Measurements from ENCODE around the gene TSPAN3.
A peak's percentile ranks its signal among the peaks of the same experiment; 100 is the strongest.

TSPAN3 gene

DNA sequence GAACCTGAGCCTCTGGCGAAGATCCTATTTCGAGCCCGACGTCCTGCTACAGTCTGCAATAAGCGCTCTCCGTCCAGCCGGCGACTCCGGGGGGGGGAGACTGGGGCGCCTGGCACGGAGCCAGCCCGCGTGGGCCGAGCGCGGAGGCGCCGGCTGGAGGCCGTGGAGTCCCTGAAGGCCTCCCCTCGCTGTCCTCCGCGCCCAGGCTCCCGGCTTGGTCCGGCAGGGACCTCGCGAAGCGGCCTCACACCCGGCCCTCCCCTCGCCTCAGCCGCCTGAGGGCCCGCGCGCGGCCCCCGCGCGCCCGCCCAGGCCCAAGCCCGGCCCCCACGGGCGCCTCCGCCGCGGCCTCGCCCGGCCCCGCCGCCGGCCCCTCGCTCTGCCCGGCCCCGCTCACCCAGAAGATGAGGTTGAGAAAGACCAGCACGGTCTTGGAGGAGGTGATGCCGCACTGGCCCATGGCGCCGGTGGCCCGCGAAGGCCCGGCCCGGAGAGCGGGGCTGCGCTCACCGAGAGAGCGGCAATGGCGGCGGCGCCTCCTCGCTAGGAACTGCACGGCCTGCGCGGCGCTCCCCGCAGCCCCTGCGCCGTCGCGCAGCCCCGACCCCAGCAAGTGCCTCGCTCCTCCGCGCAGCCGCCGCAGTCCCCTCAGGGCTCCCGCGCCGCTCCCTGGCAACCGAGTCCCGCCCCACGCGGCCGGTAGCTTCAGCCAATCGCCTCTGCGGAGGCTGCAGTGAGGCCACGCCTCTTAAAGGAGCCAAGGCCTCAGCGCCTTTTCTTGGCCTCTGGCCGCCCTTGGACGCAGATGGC, at the start of gene TSPAN3:
Gene TSPAN3 (minus strand): TSS at position 615 of the 810 bp plus-strand sequence. CDS start 155 bp downstream, at position 460.
- TF ChIP-seq POLR2A (IDR thresholded peaks at IDR 0.05; ENCODE audit: extremely low read depth, insufficient read length): peak; percentile 91
- TF ChIP-seq, protein P1, sequence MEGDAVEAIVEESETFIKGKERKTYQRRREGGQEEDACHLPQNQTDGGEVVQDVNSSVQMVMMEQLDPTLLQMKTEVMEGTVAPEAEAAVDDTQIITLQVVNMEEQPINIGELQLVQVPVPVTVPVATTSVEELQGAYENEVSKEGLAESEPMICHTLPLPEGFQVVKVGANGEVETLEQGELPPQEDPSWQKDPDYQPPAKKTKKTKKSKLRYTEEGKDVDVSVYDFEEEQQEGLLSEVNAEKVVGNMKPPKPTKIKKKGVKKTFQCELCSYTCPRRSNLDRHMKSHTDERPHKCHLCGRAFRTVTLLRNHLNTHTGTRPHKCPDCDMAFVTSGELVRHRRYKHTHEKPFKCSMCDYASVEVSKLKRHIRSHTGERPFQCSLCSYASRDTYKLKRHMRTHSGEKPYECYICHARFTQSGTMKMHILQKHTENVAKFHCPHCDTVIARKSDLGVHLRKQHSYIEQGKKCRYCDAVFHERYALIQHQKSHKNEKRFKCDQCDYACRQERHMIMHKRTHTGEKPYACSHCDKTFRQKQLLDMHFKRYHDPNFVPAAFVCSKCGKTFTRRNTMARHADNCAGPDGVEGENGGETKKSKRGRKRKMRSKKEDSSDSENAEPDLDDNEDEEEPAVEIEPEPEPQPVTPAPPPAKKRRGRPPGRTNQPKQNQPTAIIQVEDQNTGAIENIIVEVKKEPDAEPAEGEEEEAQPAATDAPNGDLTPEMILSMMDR (IDR thresholded peaks at IDR 0.05; ENCODE audit: low read depth, low read length): no peak
- TF ChIP-seq, protein P2, sequence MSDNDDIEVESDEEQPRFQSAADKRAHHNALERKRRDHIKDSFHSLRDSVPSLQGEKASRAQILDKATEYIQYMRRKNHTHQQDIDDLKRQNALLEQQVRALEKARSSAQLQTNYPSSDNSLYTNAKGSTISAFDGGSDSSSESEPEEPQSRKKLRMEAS (IDR thresholded peaks at IDR 0.05; ENCODE audit: low read depth, low read length): peak; percentile 42; the same call in 1 of the 2 replicates
- peak; percentile 42 for TF ChIP-seq MYC (IDR thresholded peaks at IDR 0.05; ENCODE audit: low read depth, low read length)
- DNase-seq (ENCODE audit: low read depth): peak; percentile 97
- peak within 1 kb of the TSS; percentile 87 for H3K4me3 ChIP-seq (ENCODE audit: low read depth, low read length)

DNA sequence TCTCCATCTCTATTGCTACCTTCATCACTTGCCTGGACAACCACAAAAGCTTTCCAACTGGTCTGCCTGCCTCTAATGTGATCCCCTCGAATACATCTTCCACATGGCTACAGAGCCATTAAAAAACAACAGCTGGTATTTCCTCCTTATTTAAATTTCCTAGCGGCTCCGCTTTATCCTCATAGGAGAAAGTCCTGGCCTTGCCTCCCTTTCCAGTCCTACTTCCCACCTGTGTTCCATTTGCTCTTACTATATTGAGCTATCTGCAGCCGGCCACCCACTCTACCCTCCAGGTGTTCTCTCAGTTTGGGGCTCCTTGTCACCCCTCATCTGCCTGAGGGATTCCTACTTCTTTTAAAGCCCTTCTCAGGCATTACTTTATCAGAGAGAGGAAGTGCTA, 49.7 kb upstream of the TSPAN3 start:
- no peak for DNase-seq (ENCODE audit: low read depth)
- TF ChIP-seq, protein P2 (IDR thresholded peaks at IDR 0.05; ENCODE audit: low read depth, low read length): no peak
- TF ChIP-seq, protein P1 (IDR thresholded peaks at IDR 0.05; ENCODE audit: low read depth, low read length): no peak
- TF ChIP-seq MYC (IDR thresholded peaks at IDR 0.05; ENCODE audit: low read depth, low read length) (no peak), POLR2A (IDR thresholded peaks at IDR 0.05; ENCODE audit: extremely low read depth, insufficient read length) (no peak)
- no peak overlapping the region for H3K4me3 ChIP-seq (ENCODE audit: low read depth, low read length)

DNA sequence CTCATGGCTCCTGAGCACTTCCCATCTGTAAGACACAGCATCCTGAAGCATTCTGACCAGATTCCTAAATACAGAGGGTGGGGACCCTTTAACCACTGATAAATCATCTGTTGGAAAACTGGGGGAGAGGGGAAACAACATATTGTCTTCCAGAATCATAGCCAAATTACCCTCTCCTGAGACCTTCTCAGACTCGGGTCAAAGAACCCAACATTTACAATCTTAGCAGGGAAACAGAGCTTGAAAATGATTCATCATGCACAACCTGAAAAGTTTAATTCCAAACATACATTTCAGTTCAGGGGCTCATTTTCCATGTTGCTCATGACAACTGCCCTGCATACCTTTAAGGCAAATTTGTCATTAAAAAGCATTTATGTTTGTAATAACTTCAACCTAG, 48.5 kb upstream of the TSPAN3 start:
- no peak for TF ChIP-seq POLR2A (IDR thresholded peaks at IDR 0.05; ENCODE audit: extremely low read depth, insufficient read length)
- TF ChIP-seq MYC (IDR thresholded peaks at IDR 0.05; ENCODE audit: low read depth, low read length): no peak
- TF ChIP-seq, protein P2 (IDR thresholded peaks at IDR 0.05; ENCODE audit: low read depth, low read length): no peak
- TF ChIP-seq, protein P1 (IDR thresholded peaks at IDR 0.05; ENCODE audit: low read depth, low read length): no peak
- no peak overlapping the region for H3K4me3 ChIP-seq (ENCODE audit: low read depth, low read length)
- DNase-seq (ENCODE audit: low read depth): no peak

DNA sequence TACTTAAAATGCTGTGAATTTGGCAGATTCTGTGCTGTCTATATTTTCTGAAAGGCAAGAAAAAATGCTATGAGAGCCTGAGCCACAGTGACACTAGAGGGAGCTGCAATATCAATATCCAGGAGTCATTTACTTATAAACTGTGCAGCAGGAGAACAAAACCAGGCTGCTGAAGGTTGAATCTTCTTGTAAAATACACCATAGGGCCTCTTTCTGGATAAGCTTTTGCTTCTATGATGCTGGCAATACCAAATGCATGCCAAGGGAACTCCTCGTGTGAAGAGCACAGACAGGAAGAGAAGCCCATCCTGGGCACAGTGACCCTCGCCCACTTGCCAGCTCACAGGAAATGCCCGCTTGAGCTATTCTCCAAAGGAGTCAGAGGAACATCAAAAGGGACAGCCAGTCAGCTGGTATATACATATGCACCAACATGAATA, 48.0 kb upstream of the TSPAN3 start:
- H3K4me3 ChIP-seq (ENCODE audit: low read depth, low read length): no peak overlapping the region
- TF ChIP-seq, protein P2 (IDR thresholded peaks at IDR 0.05; ENCODE audit: low read depth, low read length): no peak
- TF ChIP-seq MYC (IDR thresholded peaks at IDR 0.05; ENCODE audit: low read depth, low read length): no peak
- TF ChIP-seq, protein P1 (IDR thresholded peaks at IDR 0.05; ENCODE audit: low read depth, low read length): peak; percentile 82
- peak; percentile 76 for DNase-seq (ENCODE audit: low read depth)

DNA sequence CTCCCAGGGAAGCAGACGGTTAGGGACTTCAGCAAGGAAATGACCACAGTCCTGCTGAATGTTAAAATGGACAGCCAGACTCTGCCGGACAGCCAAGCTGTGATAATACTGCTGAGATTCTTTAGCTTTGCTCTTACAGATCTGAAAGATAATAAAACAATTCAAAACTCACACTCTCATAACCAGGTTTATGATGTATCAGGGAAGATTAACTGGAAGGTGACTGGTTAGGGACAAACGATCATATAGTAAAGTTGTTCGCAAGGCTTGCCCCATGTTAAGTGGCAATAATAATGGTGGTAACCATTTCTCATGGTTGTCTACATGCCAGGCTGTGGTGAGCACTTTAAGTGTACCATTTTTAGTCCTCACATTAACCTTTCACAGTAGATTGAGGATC, 44.3 kb upstream of the TSPAN3 start:
- DNase-seq (ENCODE audit: low read depth): no peak
- TF ChIP-seq POLR2A (IDR thresholded peaks at IDR 0.05; ENCODE audit: extremely low read depth, insufficient read length) (no peak), MYC (IDR thresholded peaks at IDR 0.05; ENCODE audit: low read depth, low read length) (no peak)
- TF ChIP-seq, protein P2 (IDR thresholded peaks at IDR 0.05; ENCODE audit: low read depth, low read length): no peak
- TF ChIP-seq, protein P1 (IDR thresholded peaks at IDR 0.05; ENCODE audit: low read depth, low read length): no peak
- H3K4me3 ChIP-seq (ENCODE audit: low read depth, low read length): no peak overlapping the region
